Stimulated activated CD8-positive, alpha-beta memory T cell treated with anti-CD3 and anti-CD28 coated beads, Interleukin-12 subunit alpha, Interleukin-12 subunit beta, amount 100 ng/mL, for 4 hours (primary cell): Measurements from ENCODE around the gene SRGAP1.

Source experiments
- DNase-seq: peaks from one replicate; pipeline ENCODE4 v3.0.0-alpha.2; 2020; ENCODE audit warnings: low read depth

SRGAP1 gene

GRCh38 chr12:63907561-63907960, 63.1 kb downstream of the SRGAP1 start:
- DNase-seq, result no peak

- DNase-seq, result no peak
Observed at GRCh38 chr12:63909746-63910145, 65.2 kb downstream of the SRGAP1 start.

- no peak for DNase-seq
Observed at GRCh38 chr12:63911341-63911740, 66.8 kb downstream of the SRGAP1 start.

GRCh38 chr12:63912651-63913050, 68.2 kb downstream of the SRGAP1 start:
- no peak for DNase-seq

GRCh38 chr12:63913929-63914328, 69.4 kb downstream of the SRGAP1 start:
- no peak for DNase-seq

GRCh38 chr12:63915105-63915800, 70.8 kb downstream of the SRGAP1 start:
- DNase-seq, result no peak

GRCh38 chr12:63916561-63917476, 72.3 kb downstream of the SRGAP1 start:
- DNase-seq, result no peak

GRCh38 chr12:63917477-63917862, 73.0 kb downstream of the SRGAP1 start:
- no peak for DNase-seq

GRCh38 chr12:63917864-63918799, 73.6 kb downstream of the SRGAP1 start:
- no peak for DNase-seq

GRCh38 chr12:63918800-63919300, 74.3 kb downstream of the SRGAP1 start:
- no peak for DNase-seq

- DNase-seq, result no peak
Observed at GRCh38 chr12:63919756-63920155, 75.3 kb downstream of the SRGAP1 start.

GRCh38 chr12:63921157-63921556, 76.7 kb downstream of the SRGAP1 start:
- no peak for DNase-seq

GRCh38 chr12:63922474-63922873, 78.0 kb downstream of the SRGAP1 start:
- DNase-seq, result no peak

- no peak for DNase-seq
Observed at GRCh38 chr12:63924781-63925180, 80.3 kb downstream of the SRGAP1 start.

- no peak for DNase-seq
Observed at GRCh38 chr12:63927511-63927910, 83.0 kb downstream of the SRGAP1 start.

- DNase-seq, result no peak
Observed at GRCh38 chr12:63928305-63928704, 83.8 kb downstream of the SRGAP1 start.

GRCh38 chr12:63929426-63929825, 84.9 kb downstream of the SRGAP1 start:
- DNase-seq, result no peak

- no peak for DNase-seq
Observed at GRCh38 chr12:63930971-63931370, 86.5 kb downstream of the SRGAP1 start.

- DNase-seq, result no peak
Observed at GRCh38 chr12:63931703-63932102, 87.2 kb downstream of the SRGAP1 start.

- no peak for DNase-seq
Observed at GRCh38 chr12:63934936-63935335, 90.4 kb downstream of the SRGAP1 start.

GRCh38 chr12:63935361-63935760, 90.9 kb downstream of the SRGAP1 start:
- DNase-seq, result no peak
